D721Med (cell line): ENCODE measurements around the gene FAM53A.
"Not testable (repeated sequence)": the region's sequence is repeated elsewhere in the genome, so short reads cannot be mapped to it uniquely, and the experiment has no call there.

ENCODE experiments used
- DNase-seq: peaks from one replicate; pipeline ENCODE4 v3.0.0; 2011; ENCODE audit warnings: low spot score; ENCODE audit not compliant: insufficient read length
- FAIRE-seq: peaks from 2 replicates; lab custom pipeline; 2011; peaks lifted over from hg19 to GRCh38; lab: Jason Lieb, UNC
- TF ChIP-seq, protein P1 (sequence below): IDR thresholded peaks from 2 replicates; pipeline ENCODE4 v1.5.1; 2012; ENCODE audit warnings: mild to moderate bottlenecking, control low read depth; ENCODE audit not compliant: insufficient read depth; ENCODE audit errors: missing control alignments

The FAM53A gene

GRCh38 chr4:1642196-1642951, 41.7 kb downstream of the FAM53A start:
- TF ChIP-seq, protein P1, sequence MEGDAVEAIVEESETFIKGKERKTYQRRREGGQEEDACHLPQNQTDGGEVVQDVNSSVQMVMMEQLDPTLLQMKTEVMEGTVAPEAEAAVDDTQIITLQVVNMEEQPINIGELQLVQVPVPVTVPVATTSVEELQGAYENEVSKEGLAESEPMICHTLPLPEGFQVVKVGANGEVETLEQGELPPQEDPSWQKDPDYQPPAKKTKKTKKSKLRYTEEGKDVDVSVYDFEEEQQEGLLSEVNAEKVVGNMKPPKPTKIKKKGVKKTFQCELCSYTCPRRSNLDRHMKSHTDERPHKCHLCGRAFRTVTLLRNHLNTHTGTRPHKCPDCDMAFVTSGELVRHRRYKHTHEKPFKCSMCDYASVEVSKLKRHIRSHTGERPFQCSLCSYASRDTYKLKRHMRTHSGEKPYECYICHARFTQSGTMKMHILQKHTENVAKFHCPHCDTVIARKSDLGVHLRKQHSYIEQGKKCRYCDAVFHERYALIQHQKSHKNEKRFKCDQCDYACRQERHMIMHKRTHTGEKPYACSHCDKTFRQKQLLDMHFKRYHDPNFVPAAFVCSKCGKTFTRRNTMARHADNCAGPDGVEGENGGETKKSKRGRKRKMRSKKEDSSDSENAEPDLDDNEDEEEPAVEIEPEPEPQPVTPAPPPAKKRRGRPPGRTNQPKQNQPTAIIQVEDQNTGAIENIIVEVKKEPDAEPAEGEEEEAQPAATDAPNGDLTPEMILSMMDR: no peak
- DNase-seq: no peak
- no peak for FAIRE-seq

DNA sequence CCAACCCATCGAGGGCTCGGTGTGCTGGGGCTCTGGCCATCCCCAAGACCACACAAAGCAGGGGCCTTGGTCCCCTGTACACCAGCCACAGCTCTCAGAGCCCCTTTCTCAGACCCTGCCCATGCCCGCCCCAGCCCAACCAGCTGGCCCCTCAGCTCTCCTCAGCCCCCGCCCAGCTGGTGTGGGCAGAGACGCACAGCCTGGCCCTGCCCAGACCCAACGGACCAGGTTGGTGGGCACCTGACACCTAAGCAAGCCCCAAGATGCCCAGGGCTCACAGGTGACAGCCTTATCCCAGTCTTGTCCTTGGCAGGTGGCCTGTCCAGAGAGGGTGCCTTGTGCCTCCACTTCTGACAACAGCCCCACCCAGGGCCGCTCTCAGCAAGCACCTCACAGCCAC, 42.4 kb downstream of the FAM53A start:
- FAIRE-seq (no peak), DNase-seq (no peak)
- TF ChIP-seq, protein P1: no peak

DNA sequence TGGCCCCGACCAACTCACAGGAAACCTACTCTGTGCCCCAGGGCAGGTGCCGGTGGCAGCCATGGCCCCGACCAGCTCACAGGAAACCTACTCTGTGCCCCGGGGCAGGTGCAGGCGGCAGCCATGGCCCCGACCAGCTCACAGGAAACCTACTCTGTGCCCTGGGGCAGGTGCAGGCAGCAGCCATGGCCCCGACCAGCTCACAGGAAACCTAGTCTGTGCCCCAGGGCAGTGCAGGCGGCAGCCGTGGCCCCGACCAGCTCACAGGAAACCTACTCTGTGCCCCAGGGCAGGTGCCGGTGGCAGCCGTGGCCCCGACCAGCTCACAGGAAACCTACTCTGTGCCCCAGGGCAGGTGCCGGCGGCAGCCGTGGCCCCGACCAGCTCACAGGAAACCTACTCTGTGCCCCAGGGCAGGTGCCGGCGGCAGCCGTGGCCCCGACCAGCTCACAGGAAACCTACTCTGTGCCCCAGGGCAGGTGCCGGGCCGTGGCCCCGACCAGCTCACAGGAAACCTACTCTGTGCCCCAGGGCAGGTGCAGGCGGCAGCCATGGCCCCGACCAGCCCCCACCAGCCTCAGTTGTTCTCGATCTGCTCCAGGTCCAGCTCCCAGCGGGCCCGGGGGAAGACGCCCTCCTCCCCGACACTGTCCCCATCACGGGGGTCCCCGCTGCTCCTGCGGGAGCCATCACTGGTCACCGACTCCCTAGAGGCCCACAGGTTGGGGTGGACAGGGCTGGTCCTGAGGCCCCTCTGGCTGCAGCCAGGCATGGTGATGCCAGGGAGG, 43.2 kb downstream of the FAM53A start:
- not testable (repeated sequence) for FAIRE-seq, DNase-seq

DNA sequence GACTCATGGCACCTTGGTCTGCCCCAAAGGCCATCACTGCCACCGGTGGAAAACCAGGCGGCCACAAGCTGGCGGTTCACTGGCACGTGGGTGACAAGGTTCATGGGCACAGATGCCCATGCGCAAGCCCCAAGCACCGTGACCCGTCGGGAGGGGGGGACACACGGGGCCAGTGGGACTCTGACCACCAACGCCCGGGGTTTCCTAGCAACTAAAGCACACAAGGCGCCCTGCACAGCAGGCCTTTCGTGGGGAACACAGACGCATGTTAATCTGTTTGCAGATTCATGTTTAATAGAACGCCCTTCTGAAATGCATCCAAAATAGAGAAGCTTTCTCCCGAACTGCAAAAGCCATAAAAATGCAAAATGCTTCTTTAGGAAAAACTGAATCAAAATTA, 43.9 kb downstream of the FAM53A start:
- DNase-seq: no peak
- TF ChIP-seq, protein P1: no peak
- FAIRE-seq: no peak

DNA sequence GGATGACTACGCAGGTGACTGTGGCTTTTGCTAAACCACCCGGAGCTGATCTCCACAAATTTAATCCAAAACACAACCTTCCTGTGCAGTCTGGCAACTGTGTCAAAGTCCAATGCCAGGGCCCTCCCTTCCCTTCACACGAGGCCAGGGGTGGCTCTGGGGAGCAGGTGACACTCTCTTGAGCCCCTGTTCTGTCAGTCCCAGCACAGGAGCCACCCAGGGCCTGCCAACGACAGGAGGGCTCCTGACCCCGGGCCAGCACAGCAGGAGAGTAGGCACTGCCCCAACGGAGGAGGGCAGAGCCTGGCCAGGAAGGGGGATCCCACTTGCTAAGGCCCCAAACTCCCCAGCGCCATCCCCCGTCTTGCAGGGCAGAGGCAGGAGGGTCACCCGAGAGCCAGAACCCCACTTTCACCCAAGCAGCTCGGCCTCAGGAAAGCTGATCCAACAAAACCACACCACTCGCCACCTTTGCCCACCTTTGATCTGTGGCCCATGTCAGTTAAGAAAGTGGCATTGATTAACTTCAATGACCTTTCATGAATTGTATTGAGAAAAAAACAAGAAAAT, 44.7 kb downstream of the FAM53A start:
- FAIRE-seq (no peak), DNase-seq (no peak)
- TF ChIP-seq, protein P1: no peak

GRCh38 chr4:1638873-1639272, 45.2 kb downstream of the FAM53A start:
- DNase-seq (no peak), FAIRE-seq (no peak)
- TF ChIP-seq, protein P1: no peak

GRCh38 chr4:1638272-1638598, 45.9 kb downstream of the FAM53A start:
- TF ChIP-seq, protein P1: no peak
- DNase-seq: no peak

More at GRCh38 chr4:1638272-1638598, 45.9 kb downstream of the FAM53A start:
- FAIRE-seq: no peak
